AG09319 (cell line): Measurements from ENCODE around the gene TCF7L2.

Experiments
- DNase-seq: peaks from one replicate; pipeline ENCODE4 v3.0.0-alpha.2; 2010; ENCODE audit warnings: low read depth; ENCODE audit errors: extremely low read depth
- TF ChIP-seq, protein P1 (sequence below): IDR thresholded peaks from 2 replicates; pipeline ENCODE4 v1.5.1; 2011; ENCODE audit warnings: low read depth, mild to moderate bottlenecking, inconsistent platforms, low read length, moderate library complexity

Gene TCF7L2

DNA sequence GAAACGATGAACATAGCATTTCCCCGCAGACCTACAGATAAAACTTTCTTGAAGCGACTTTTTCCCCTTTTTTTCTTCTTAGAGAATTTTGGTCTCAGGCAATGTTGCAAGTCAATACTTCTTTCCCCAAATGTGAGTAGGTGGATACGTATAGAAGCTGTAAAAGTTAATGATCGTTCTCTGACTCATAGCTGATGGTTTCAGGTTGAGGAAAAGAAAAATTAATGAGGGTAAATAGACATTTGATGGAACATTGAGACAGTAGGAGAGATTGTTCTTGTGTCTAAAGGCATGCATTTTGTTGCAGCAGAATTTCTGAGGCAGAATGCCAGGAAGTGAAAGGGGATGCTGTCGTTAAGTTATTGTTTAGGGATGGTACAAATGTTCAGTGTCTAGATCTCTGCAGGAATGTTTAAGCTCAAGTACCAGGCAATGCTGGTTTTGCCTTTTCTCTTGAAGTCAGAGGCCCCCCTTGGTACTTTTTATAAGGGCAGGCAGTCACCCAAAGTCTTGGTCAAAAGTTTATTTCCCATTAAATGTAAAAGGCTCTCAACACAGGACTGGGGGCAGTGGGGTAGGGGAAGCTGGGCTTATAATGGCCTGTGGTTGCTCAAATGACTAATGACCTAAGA is 9.3 kb downstream of the TCF7L2 start:
- TF ChIP-seq, protein P1, sequence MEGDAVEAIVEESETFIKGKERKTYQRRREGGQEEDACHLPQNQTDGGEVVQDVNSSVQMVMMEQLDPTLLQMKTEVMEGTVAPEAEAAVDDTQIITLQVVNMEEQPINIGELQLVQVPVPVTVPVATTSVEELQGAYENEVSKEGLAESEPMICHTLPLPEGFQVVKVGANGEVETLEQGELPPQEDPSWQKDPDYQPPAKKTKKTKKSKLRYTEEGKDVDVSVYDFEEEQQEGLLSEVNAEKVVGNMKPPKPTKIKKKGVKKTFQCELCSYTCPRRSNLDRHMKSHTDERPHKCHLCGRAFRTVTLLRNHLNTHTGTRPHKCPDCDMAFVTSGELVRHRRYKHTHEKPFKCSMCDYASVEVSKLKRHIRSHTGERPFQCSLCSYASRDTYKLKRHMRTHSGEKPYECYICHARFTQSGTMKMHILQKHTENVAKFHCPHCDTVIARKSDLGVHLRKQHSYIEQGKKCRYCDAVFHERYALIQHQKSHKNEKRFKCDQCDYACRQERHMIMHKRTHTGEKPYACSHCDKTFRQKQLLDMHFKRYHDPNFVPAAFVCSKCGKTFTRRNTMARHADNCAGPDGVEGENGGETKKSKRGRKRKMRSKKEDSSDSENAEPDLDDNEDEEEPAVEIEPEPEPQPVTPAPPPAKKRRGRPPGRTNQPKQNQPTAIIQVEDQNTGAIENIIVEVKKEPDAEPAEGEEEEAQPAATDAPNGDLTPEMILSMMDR = no peak
- DNase-seq = no peak

DNA sequence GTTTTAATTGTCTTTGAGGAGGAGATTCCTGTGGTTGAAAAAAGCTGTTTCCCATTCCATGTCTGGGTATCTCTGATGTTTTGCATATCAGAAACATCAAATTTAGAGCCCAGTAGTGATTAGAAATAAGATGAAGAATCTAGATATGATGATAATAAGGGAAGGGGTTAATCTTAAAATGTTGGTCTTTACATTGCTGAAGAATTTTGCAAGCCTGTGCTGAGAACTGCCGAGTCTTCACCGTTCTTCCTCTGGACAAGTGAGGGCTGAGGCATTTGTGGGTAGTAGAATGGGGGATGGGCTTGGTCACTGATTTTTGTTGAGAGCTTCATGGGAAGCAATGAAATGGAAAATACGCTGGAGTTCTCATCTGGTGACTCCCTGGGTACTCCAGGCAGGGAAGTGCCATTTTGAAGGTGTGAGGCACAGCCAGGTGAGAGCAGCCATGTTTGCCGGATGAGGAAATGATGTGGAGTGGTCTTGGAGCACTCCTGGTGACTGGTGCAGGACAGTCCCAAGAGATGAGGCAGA is 10.2 kb downstream of the TCF7L2 start:
- TF ChIP-seq, protein P1 = no peak
- DNase-seq = no peak

GRCh38 chr10:112961609-112962008 is 11.6 kb downstream of the TCF7L2 start:
- no peak for DNase-seq
- TF ChIP-seq, protein P1 = no peak

GRCh38 chr10:112962343-112962742 is 12.3 kb downstream of the TCF7L2 start:
- DNase-seq = no peak

DNA sequence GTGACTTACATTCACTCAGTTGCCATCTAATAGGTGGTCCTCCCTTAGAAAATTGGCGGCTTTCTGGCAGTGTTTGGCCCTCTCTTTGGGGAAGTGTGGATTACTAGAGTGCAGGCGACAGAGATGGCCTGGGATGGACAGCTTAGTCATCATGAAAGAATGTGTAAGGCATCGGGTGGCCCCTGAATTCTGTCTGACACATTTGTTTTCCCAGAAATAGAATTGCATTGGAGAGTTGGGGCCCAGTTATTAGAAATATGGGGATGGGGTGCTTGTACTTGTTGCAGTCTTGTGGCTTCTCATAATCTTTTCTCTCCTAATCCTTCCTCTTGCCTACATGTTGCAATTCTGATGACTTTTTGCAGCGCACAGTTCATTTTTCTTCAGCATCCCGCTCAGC is 13.8 kb downstream of the TCF7L2 start:
- TF ChIP-seq, protein P1 = no peak
- no peak for DNase-seq

More at GRCh38 chr10:112962343-112962742, 12.3 kb downstream of the TCF7L2 start:
- TF ChIP-seq, protein P1 = no peak

DNA sequence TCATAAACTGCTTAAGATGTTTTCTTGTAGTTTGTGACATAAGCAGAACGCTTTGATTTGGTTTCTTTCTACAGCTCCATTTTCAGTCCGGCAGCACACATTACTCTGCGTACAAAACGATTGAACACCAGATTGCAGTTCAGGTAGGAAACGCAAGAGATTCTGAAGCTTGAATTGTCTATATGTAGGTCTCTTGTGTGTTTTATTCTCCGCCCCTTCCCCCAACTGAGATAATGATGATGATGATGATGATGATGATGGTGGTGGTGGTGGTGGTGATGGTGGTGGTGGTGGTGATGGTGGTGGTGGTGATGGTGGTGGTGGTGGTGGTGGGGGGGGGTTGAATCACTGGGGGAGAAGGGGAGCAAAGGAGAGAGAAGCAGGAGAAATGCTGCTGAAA is 14.4 kb downstream of the TCF7L2 start:
- DNase-seq = no peak
- TF ChIP-seq, protein P1 = no peak

DNA sequence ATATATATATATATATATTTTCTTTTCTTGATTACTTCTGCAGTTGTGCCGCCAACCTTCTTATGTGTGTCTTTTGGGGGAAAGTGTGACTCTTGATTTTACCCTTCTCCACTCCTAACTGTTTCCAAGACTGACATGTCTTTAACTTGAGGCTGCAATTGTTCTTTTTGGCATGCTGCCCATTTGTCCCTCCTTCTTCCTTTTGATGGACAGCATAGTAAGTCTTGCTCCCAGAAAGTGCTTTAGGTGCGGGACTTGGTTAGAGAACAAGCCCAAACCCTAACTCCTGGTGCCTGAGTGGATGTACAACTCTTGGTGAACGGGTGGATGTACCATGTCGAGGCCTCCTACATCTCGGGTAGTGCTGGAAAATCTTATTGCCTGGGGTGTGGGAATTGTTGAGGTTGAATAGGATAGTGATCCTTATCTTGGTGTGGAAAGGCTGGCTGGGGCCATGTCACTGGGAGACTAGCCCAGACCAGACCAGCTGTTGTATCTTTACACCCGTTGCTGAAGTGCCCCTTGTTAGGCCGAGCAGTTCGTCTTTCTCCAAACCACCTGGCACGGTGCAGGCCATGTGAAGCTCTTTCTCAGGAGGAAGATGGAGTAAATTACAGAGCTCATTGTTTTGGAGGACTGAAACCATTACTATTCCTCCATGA is 16.3 kb downstream of the TCF7L2 start:
- TF ChIP-seq, protein P1 = no peak
- DNase-seq = no peak
